Activated naive CD8-positive, alpha-beta T cell treated with anti-CD3 and anti-CD28 coated beads for 36 hours (primary cell): Measurements from ENCODE around the gene CISTR. TPM values are rescaled to one million over a fixed set of nuclear protein-coding genes. Genes with fewer than 3 reads are reported as not detected.
"Not testable (repeated sequence)": the region's sequence is repeated elsewhere in the genome, so short reads cannot be mapped to it uniquely, and the experiment has no call there.

Experiments used
- DNase-seq: peaks from one replicate; pipeline ENCODE4 v3.0.0; 2021
- H3K27ac Mint-ChIP-seq: one replicate; pipeline ENCODE4 v1.8.0; 2022; ENCODE audit warnings: mild to moderate bottlenecking, moderate library complexity, mixed read lengths
- H3K27me3 Mint-ChIP-seq: one replicate; pipeline ENCODE4 v1.8.0; 2022; ENCODE audit warnings: mild to moderate bottlenecking, mixed read lengths
- H3K36me3 Mint-ChIP-seq: one replicate; pipeline ENCODE4 v1.8.0; 2021; ENCODE audit warnings: mild to moderate bottlenecking, mixed read lengths
- H3K4me1 Mint-ChIP-seq: one replicate; pipeline ENCODE4 v1.8.0; 2021; ENCODE audit warnings: mixed read lengths
- H3K4me3 Mint-ChIP-seq: one replicate; pipeline ENCODE4 v1.8.0; 2022; ENCODE audit warnings: mild to moderate bottlenecking, moderate library complexity, mixed read lengths
- H3K9me3 Mint-ChIP-seq: one replicate; pipeline ENCODE4 v1.8.0; 2022; ENCODE audit warnings: mixed read lengths
- total RNA-seq, 2 experiments: library from RNA; stranded (reverse); gene quantifications; one replicate each; pipeline ENCODE4 v1.2.3, GENCODE V29; 2021

The CISTR gene
- total RNA-seq, 2 experiments from 2014 or later: not detected

DNA sequence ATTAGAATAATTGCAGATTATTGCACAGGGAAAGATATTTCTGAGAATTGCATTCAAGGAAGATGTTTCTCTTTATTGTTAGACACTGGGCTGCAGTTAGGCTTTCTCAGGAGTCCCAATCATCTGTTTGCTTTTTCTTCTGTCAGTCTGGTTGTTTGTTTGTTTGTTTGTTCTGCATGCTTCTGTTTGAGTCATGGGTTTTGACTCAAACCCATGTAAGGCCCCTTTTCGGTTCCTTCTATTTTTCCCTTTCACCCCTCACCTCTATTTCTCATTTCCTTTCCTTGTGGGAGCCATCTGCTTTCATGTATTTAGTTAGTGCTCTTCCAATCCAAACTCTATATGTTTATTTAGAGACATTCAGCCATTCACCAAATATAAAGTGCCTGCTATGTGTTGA lies 25.1 kb upstream of the CISTR start:
- Mint-ChIP-seq H3K4me1 (no peaks in the 10 kb centered on the region), H3K27me3 (peaks cover 35% of the 10 kb centered on the region), H3K36me3 (no peaks in the 10 kb centered on the region), H3K9me3 (no peaks in the 10 kb centered on the region), H3K27ac (no peak overlapping the region), H3K4me3 (no peak overlapping the region)
- no peak for DNase-seq

DNA sequence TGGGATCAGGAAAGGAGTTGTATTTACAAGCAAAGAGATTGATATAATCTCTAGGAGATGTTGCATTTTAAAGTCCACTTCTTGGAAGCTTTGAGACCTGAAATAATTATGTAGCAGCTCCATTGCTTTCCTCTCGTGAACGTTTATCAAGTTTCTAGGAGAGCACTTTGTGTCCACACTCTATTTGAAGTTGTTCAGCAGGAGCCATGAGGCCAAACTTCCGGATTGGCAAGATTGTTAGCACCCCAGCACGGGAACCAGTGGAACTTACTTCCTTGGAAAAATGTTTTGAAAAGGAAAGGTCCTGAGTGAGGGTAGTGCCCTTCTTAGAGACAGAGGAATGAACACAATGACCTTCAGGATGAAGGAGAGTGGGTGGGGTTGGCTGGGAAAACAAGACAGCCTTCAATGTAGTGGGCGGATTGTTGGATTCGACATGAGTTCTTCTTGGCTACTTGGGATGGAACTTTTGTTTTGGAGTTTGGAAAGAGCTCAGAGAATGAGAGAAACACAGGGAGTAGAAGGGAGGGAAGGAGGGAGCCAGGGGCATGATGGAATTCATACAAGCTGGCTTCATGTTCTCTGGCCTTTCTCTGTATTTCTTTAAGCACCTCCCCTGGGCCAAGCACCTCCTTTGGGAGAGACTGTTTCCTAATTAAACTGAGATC lies 23.8 kb upstream of the CISTR start:
- Mint-ChIP-seq H3K27me3 (peaks cover 29% of the 10 kb centered on the region), H3K4me1 (no peaks in the 10 kb centered on the region), H3K9me3 (no peaks in the 10 kb centered on the region), H3K36me3 (no peaks in the 10 kb centered on the region), H3K27ac (no peak overlapping the region), H3K4me3 (no peak overlapping the region)
- DNase-seq: no peak

DNA sequence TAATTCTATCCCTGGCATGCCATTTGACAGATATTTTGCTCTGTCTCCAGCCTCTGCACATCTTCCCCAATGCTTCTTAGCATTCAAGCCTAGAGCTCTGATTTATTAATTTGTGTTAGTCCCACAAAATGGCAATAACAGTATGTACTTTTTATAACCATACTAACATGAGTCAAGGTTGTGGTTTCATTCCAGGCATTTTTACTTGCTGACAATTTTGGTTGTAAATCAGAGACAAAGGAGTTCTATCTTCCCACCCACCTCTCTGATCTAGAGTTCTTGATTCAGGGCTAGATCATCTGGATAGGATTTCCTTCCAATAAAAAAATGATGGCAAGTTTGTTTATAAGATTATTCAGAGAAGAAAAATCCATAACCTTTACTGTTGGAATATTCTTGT lies 18.5 kb upstream of the CISTR start:
- Mint-ChIP-seq H3K4me3 (no peak overlapping the region), H3K27me3 (peaks cover 52% of the 10 kb centered on the region), H3K4me1 (no peaks in the 10 kb centered on the region), H3K36me3 (no peaks in the 10 kb centered on the region), H3K27ac (no peak overlapping the region), H3K9me3 (no peaks in the 10 kb centered on the region)
- no peak for DNase-seq

DNA sequence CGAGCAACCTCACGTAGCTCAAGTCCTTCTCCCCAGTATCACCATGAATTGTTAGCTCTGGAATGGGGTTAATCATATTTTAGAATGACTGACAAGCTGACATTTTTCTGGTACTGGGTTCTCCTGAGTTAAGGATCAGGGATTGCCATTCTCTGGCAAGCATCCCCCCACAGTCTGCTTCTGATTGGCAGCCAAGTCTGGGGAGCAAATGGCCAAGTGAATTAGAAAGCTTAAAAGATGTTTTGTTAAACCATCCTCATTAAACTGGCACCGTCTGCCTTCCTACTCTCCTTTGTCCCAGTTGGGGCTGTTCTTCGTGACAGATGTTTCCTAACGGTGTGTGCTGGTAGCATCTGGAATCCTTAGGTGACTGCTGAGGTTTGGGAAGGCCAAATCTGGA lies 17.2 kb upstream of the CISTR start:
- H3K27ac Mint-ChIP-seq: no peak overlapping the region
- H3K36me3 Mint-ChIP-seq: no peaks in the 10 kb centered on the region
- H3K27me3 Mint-ChIP-seq: peaks cover 65% of the 10 kb centered on the region

DNA sequence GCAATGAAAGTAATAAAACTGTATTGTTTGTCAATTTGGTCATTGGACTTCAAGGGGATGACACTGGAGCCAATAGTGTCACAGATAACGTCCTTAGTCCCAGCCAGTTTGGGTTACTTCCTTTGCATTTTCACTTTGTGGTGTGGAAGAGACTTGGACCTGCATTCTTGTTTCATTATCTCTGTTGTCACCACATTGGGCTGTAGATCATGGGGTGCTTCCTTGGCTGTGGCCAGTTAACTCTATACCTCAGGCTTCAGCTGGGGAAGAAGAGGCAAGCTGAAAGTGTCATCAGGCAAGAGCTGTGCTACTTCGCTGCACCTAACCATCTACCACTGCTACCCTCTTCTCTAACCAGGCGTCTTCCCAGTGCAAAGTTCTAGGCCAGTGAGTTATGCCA lies 15.1 kb upstream of the CISTR start:
- Mint-ChIP-seq H3K27me3 (peaks cover 73% of the 10 kb centered on the region), H3K36me3 (no peaks in the 10 kb centered on the region), H3K9me3 (no peaks in the 10 kb centered on the region), H3K4me1 (no peaks in the 10 kb centered on the region), H3K4me3 (no peak overlapping the region), H3K27ac (no peak overlapping the region)
- DNase-seq: no peak

More for the DNA sequence above, 17.2 kb upstream of the CISTR start:
- no peak for DNase-seq
- Mint-ChIP-seq H3K4me3 (no peak overlapping the region), H3K4me1 (no peaks in the 10 kb centered on the region), H3K9me3 (no peaks in the 10 kb centered on the region)

DNA sequence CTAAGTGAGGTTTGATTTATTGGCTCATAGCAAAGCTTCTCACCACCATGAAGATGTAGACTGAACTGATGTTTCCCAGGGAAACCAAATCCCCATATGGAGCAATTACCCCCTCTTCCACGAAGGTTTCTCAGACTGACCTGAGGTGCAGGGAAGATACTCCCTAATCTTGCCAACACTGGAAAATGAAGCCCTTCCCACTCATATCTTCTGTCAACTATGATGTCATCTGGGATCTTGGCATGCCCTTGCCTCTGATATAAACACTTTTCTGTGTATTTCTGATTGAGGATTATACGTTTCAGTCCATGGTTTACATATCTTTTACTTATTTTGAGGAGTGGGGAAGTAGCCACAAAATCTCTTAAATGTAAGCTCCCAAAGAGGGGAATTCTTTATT lies 14.1 kb upstream of the CISTR start:
- Mint-ChIP-seq H3K27me3 (peaks cover 75% of the 10 kb centered on the region), H3K4me1 (no peaks in the 10 kb centered on the region), H3K36me3 (no peaks in the 10 kb centered on the region), H3K27ac (no peak overlapping the region), H3K9me3 (no peaks in the 10 kb centered on the region), H3K4me3 (no peak overlapping the region)
- DNase-seq: no peak

DNA sequence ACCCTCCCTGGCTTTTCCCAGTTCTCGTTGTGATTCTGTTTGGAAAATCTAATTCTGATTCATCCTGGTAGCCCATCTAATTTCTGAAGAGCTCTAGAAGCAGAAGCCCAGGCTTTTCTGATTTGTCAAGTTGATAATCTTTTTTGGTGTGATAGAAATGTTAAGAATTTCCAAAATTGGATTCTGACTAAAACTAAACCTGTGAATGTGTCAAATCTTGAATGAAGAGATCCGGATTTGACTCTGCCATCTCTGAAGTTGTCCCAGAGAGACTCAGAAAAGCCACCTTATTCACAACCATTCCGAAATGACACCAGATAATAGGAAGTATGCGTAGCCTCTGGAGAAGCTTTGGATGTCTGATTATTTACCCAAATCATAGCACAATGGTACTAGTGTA lies 12.8 kb upstream of the CISTR start:
- Mint-ChIP-seq H3K36me3 (no peaks in the 10 kb centered on the region), H3K9me3 (no peaks in the 10 kb centered on the region), H3K27me3 (peaks cover 81% of the 10 kb centered on the region), H3K4me3 (no peak overlapping the region), H3K27ac (no peak overlapping the region), H3K4me1 (no peaks in the 10 kb centered on the region)
- no peak for DNase-seq

DNA sequence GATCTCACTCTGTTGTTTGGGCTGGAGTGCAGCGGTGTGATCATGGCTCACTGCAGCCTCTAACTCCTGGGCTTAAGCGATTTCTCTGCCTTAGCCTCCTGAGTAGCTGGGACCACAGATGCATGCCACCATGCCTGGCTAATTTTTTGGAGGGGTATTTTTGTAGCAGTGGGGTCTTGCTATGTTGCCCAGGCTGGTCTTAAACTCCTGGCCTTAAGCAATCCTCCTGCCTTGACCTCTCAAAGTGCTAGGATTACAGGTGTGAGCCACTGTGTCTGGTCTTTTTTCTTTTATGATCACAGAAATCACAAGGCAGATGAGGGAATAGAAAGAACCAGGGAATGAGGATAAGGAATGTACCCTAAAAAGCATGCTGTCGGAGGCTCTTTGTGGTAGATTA lies 11.0 kb upstream of the CISTR start:
- H3K36me3 Mint-ChIP-seq, H3K4me3 Mint-ChIP-seq, H3K4me1 Mint-ChIP-seq, DNase-seq, H3K9me3 Mint-ChIP-seq, H3K27ac Mint-ChIP-seq: not testable (repeated sequence)
- peaks cover 90% of the 10 kb centered on the region for H3K27me3 Mint-ChIP-seq

DNA sequence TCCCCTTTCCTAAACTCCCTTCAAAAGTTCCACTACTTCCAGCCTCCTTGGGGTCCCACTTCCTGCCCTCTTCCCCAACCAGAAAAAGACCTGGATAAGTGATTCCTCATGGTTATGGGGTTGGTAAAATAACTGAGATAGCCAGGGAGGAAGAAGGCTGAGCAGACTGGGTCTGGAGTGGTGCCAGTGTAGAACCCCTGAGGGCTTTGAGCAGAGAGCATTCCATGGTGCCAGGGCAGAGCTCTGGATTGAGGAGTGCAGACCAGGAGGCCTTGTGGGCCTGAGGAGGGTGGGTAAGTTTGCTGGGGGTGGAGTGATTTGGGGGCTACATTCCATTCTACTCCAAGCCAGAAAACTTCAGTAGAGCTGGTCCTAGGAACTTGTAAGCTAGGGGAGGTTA lies 9.5 kb upstream of the CISTR start:
- DNase-seq: no peak
- Mint-ChIP-seq H3K27me3 (peaks cover 81% of the 10 kb centered on the region), H3K36me3 (no peaks in the 10 kb centered on the region), H3K9me3 (no peaks in the 10 kb centered on the region), H3K27ac (no peak overlapping the region), H3K4me3 (no peak overlapping the region), H3K4me1 (peaks cover 8% of the 10 kb centered on the region)

DNA sequence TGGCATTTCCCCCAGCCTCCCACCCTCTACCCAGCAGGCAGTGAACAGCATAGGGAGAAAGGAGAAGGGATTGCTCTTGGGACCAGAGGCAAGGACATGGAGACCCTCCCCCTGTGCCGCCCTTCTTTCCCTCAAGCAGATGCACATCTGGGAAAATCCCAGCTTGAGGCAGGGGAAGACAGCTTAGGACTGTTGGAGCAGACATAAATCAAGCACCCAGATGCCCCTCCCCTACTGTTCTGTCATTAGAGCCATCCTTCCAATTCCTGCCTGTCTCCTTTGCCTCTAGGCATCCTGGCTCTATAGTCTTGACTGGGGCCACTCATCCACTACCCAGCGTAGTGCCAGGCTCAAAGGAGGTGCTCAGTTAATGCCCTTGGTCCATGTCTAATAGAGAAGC lies 7.5 kb upstream of the CISTR start:
- Mint-ChIP-seq H3K27ac (no peak overlapping the region), H3K36me3 (no peaks in the 10 kb centered on the region), H3K4me1 (peaks cover 8% of the 10 kb centered on the region), H3K27me3 (peaks cover 71% of the 10 kb centered on the region), H3K4me3 (no peak overlapping the region), H3K9me3 (no peaks in the 10 kb centered on the region)
- no peak for DNase-seq

DNA sequence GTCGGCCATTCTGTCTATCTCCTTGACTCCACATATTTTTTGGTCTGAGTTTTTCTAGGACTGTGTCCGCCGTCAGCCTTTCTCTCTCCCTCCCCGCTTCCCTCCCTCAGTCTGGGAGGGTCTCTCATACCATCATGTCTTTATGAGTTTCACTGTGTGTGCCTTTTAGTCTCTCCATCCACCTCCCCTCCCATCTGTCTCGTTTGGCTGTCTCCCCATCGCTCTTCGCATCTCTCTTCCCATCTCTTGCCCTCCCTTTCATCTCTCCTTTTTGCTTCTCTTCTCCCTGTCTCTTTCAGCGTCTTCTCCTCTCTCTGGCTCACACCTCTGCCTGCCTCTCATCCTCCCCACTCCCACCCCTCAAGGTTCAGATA lies 6.9 kb upstream of the CISTR start:
- Mint-ChIP-seq H3K9me3 (no peaks in the 10 kb centered on the region), H3K4me3 (no peak overlapping the region), H3K27me3 (peaks cover 65% of the 10 kb centered on the region), H3K4me1 (peaks cover 8% of the 10 kb centered on the region), H3K27ac (no peak overlapping the region), H3K36me3 (no peaks in the 10 kb centered on the region)
- no peak for DNase-seq

DNA sequence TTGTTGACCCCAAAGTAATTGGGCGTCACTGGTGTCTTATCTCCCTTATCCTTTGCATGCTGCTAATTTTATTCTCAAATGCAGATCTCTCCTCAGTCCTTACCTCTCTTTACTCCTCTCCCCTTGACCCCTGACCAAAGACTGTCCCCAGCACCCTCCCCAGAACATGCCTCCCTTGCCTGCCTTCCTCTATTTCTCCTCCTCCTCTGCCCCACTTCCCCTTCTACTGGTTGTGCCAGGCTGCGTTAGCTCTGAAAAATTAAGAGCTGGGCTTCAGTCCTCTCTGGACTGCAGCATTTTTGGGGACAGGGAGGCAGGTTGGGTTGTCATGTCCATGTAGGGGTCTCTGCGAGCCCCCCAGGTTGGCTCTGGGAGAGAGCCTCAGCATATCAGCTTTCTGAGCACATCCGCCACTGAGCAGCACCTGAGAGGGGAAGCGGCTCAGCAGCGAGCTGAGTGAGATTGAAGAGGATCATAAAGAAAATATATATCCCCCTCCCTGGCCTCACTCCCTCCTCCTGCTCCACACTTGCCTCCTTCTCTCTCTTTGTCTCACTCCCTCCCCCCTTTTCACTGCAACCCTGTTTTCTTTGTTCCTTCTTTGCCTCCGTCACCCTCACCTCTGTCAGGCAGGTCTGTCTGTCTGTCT lies 6.4 kb upstream of the CISTR start:
- Mint-ChIP-seq H3K36me3 (no peaks in the 10 kb centered on the region), H3K4me3 (no peak overlapping the region), H3K9me3 (no peaks in the 10 kb centered on the region), H3K4me1 (peaks cover 8% of the 10 kb centered on the region), H3K27ac (no peak overlapping the region), H3K27me3 (peaks cover 60% of the 10 kb centered on the region)
- DNase-seq: no peak

DNA sequence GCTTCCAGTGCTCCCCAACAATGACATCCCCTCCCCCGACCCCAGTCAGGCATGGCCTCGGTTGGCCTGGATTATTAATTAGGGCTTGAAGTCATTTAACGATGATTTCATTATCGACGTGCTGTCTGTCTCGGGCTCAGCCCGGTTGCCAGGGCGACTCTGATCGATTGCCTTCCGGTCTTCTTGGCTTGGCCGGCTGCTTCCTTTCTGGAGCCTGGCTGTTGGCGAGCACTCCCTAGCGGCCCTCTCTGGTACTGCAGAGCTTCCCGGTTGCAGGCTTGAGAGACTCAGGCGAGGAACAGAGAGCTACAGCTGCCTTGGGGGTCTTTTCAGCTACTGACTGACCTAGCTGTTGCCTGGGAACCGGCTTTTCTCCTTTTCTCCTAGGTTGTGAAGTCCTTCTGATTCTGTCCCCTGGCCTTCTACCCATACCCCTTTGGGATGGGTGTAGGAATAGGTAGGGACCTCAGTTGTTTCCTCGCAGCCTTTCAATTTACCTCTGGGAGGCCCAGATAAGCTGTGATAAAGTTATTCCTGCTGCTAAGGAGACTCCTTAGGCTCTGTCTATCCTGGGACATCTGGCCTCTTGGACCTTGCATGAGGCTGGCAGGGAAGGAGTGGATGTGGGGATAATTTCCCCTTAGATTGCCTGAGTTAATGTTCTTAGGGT lies 5.5 kb upstream of the CISTR start:
- Mint-ChIP-seq H3K27ac (no peak overlapping the region), H3K27me3 (peaks cover 52% of the 10 kb centered on the region), H3K4me3 (peak overlapping the region; percentile 61), H3K9me3 (no peaks in the 10 kb centered on the region), H3K4me1 (peaks cover 8% of the 10 kb centered on the region), H3K36me3 (no peaks in the 10 kb centered on the region)
- DNase-seq: peak; percentile 86

DNA sequence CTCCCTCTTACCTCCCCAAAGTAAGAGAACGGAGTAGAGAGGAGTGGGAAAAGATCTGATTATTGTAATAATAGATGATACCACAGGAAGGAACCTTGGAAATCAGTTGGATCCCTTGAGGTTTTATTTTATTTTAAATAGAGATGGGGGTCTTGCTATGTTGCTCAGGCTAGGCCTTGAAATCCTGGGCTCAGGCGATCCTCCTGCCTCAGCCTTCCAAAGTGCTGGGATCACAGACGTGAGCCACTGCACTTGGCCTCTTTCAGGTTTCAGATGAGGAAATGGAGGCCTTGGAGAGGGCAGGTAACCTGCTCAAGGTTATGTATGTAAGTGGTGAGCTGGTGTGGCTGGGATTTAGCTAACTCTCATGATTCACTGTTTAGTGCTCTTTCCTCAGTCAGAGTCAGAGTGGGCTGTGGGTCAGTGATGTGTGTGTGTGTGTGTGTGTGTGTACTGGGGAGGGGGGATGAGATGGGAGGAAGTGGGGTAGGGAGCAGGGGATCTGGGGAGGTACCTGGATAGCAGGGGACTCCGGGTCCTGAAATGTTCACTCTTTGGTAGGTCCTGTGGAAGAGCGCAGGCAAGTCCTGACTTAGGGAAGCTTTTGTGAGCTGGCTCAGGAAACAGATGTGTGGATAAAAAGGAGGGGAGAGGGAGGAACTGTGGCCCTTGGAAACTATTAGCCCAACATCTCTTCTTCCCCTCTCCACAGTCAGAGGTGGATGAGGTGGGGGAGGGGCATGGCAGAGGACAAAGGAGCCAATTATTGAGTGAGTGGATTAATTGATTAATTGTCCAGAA lies 4.7 kb upstream of the CISTR start:
- Mint-ChIP-seq H3K4me1 (peaks cover 10% of the 10 kb centered on the region), H3K9me3 (no peaks in the 10 kb centered on the region), H3K27me3 (peaks cover 47% of the 10 kb centered on the region), H3K4me3 (peak overlapping the region; percentile 61), H3K27ac (no peak overlapping the region), H3K36me3 (no peaks in the 10 kb centered on the region)
- no peak for DNase-seq

DNA sequence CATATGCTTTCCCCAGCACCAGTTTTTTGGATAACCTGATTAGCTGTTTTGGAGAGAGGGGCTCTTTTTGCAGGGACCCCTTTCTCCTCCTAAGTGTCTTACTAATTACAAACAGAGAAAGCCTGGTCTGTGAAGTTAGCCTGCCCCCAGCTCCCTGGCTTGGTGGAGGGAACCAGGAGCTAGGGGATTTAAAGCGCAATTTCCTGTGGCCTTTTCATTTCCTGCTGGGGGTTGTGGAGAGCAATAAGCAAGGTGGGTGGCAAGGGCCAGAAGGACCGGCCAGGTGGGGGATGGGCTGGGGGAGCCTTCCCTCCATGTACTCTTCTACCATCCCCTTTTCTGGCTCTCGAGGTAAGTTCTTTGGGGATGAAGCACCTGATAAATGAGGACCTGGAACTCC lies 4.1 kb upstream of the CISTR start:
- H3K36me3 Mint-ChIP-seq: no peaks in the 10 kb centered on the region
- no peak overlapping the region for H3K27ac Mint-ChIP-seq
- DNase-seq: no peak
- H3K4me1 Mint-ChIP-seq: peaks cover 11% of the 10 kb centered on the region
- H3K27me3 Mint-ChIP-seq: peaks cover 42% of the 10 kb centered on the region
- no peaks in the 10 kb centered on the region for H3K9me3 Mint-ChIP-seq
- H3K4me3 Mint-ChIP-seq: peak overlapping the region; percentile 7
